A673 (cell line): ENCODE data around the gene ADI1. TPM values are rescaled to one million over a fixed set of nuclear protein-coding genes. Genes with fewer than 3 reads are reported as not detected.
"Not testable (repeated sequence)": the region's sequence is repeated elsewhere in the genome, so short reads cannot be mapped to it uniquely, and the experiment has no call there.

Experiments used
- BruUV-seq: library from RNA; stranded (reverse); fragments of 400-500 nt; replicated peaks from 2 replicates; lab custom pipeline; 2021; lab: Mats Ljungman, UMichigan
- CTCF ChIA-PET: fragments of 300-600 bp; sonication (Branson Sonifier 250); formaldehyde crosslinking; loops from one replicate; lab custom pipeline; 2022; ENCODE audit warnings: antibody characterized with exemption; lab: Charles Lee
- POLR2A ChIA-PET: fragments of 300-600 bp; sonication (Branson Sonifier 250); formaldehyde crosslinking; loops from one replicate; lab custom pipeline; 2022; ENCODE audit warnings: antibody characterized with exemption; ENCODE audit not compliant: low non-redundant PET; lab: Charles Lee
- DNase-seq: peaks from one replicate; pipeline ENCODE4 v3.0.0-alpha.2; 2015; ENCODE audit warnings: low spot score
- H3K27ac ChIP-seq: fragments of 200-600 bp; sonication (generic); 2 replicates; pipeline ENCODE4 v1.5.1; 2016; ENCODE audit warnings: mixed run types, low read depth, mild to moderate bottlenecking, mixed read lengths, antibody characterized with exemption, low read length; ENCODE audit not compliant: poor library complexity, severe bottlenecking
- H3K27me3 ChIP-seq: fragments of 200-600 bp; sonication (generic); replicated peaks from 2 replicates; pipeline ENCODE4 v1.6.1; 2017; ENCODE audit warnings: mixed run types, low read depth, mild to moderate bottlenecking, mixed read lengths, antibody characterized with exemption, low read length; ENCODE audit not compliant: insufficient read depth, poor library complexity
- H3K36me3 ChIP-seq: fragments of 200-600 bp; sonication (generic); 2 replicates; pipeline ENCODE4 v1.6.1; 2016; ENCODE audit warnings: mixed run types, mild to moderate bottlenecking, mixed read lengths, antibody characterized with exemption, low read length; ENCODE audit not compliant: insufficient read depth, poor library complexity, severe bottlenecking
- H3K4me1 ChIP-seq: fragments of 200-600 bp; sonication (generic); 2 replicates; pipeline ENCODE4 v1.6.1; 2017; ENCODE audit warnings: mixed run types, mild to moderate bottlenecking, mixed read lengths, antibody characterized with exemption, low read length; ENCODE audit not compliant: insufficient read depth, poor library complexity, severe bottlenecking
- H3K4me3 ChIP-seq: fragments of 200-600 bp; sonication (generic); 2 replicates; pipeline ENCODE4 v1.5.1; 2016; ENCODE audit warnings: low read depth, mixed run types, mild to moderate bottlenecking, mixed read lengths, low read length; ENCODE audit not compliant: poor library complexity, severe bottlenecking
- H3K9me3 ChIP-seq: fragments of 200-600 bp; sonication (generic); 2 replicates; pipeline ENCODE4 v1.6.1; 2016; ENCODE audit warnings: mixed run types, low read depth, mild to moderate bottlenecking, mixed read lengths, antibody characterized with exemption, low read length; ENCODE audit not compliant: poor library complexity, severe bottlenecking
- EZH2 ChIP-seq: fragments of 200-600 bp; sonication (generic); IDR thresholded peaks from 2 replicates; pipeline ENCODE4 v1.6.1; 2017; ENCODE audit warnings: borderline replicate concordance, low read depth, mild to moderate bottlenecking, mixed read lengths, antibody characterized with exemption, low read length; ENCODE audit not compliant: poor library complexity, severe bottlenecking
- intact Hi-C: fragments of 100-400 bp; cut with micrococcal nuclease; formaldehyde crosslinking; loops from one replicate; pipeline ENCODE4 v1.10.0; 2022; ENCODE audit not compliant: unreplicated experiment
- total RNA-seq: library from RNA; stranded (reverse); gene quantifications from 2 replicates; pipeline ENCODE4 v1.2.3, GENCODE V29; 2021
- TF ChIP-seq, protein P1 (sequence below): fragments of 300-800, 200-600 bp; sonication (generic); conservative IDR thresholded peaks from 2 replicates; pipeline ENCODE4 v1.5.1; 2017; ENCODE audit warnings: low read depth, mild to moderate bottlenecking, antibody characterized with exemption, low read length, moderate library complexity, mixed read lengths

ADI1 gene
- total RNA-seq, 1 experiment from 2014 or later: 68.3 TPM

DNA sequence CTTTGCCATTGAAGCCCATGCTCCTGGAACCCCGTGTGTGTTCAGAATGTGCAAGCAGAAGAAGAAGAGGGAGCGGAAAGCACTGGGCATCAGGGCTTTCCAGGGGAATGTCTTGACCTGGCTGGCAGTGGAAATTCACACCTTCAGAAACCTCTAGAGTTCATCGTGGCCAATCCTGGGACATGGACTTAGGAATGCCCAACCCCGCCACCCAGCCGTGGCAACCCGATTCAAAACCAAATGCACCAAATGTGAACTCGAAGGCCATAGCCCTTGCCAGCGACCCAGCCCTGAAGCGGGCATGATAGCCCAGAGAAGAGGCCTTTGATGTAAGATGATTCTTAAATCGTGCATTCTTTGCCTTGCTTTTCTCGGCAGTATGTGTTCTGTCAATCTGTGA lies 69.4 kb downstream of the ADI1 start:
- CTCF ChIA-PET: no interaction called here
- Histone ChIP-seq H3K4me1 (no peaks in the 10 kb centered on the region), H3K27ac (no peak overlapping the region), H3K4me3 (no peak overlapping the region), H3K27me3 (no peaks in the 10 kb centered on the region), H3K36me3 (peaks cover 8% of the 10 kb centered on the region), H3K9me3 (no peaks in the 10 kb centered on the region)
- intact Hi-C loops: no loop called here
- no TSS peak for BruUV-seq
- TF ChIP-seq, protein P1, sequence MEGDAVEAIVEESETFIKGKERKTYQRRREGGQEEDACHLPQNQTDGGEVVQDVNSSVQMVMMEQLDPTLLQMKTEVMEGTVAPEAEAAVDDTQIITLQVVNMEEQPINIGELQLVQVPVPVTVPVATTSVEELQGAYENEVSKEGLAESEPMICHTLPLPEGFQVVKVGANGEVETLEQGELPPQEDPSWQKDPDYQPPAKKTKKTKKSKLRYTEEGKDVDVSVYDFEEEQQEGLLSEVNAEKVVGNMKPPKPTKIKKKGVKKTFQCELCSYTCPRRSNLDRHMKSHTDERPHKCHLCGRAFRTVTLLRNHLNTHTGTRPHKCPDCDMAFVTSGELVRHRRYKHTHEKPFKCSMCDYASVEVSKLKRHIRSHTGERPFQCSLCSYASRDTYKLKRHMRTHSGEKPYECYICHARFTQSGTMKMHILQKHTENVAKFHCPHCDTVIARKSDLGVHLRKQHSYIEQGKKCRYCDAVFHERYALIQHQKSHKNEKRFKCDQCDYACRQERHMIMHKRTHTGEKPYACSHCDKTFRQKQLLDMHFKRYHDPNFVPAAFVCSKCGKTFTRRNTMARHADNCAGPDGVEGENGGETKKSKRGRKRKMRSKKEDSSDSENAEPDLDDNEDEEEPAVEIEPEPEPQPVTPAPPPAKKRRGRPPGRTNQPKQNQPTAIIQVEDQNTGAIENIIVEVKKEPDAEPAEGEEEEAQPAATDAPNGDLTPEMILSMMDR: no peak
- no peak for TF ChIP-seq EZH2
- POLR2A ChIA-PET: no interaction called here
- no peak for DNase-seq

DNA sequence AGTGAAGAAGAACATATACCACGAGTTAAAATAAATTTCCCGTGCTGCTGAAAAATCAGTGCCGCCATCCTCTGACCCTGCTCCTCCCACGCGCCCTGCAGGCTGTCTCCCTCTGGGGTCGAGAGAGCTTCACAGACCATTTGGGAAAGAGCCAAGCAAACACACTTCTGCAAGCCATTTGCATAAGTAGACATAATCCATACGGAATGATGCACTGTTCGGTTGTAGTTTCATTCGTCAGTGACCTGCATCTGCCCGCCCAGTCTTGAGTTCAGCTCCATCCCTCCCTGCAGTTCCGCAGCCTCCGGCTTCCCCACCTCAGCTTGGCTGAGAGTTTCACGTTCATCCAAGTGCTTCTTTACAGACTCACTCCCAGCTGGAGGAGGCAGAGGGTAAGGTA lies 70.2 kb downstream of the ADI1 start:
- no peaks in the 10 kb centered on the region for H3K4me1 ChIP-seq
- intact Hi-C loops: no loop called here
- H3K9me3 ChIP-seq: no peaks in the 10 kb centered on the region
- no peak overlapping the region for H3K27ac ChIP-seq
- ChIA-PET CTCF (no interaction called here), POLR2A (no interaction called here)
- BruUV-seq: no TSS peak
- DNase-seq: peak; percentile 27
- peaks cover 13% of the 10 kb centered on the region for H3K36me3 ChIP-seq
- H3K27me3 ChIP-seq: no peaks in the 10 kb centered on the region
- TF ChIP-seq EZH2: no peak
- TF ChIP-seq, protein P1: no peak
- H3K4me3 ChIP-seq: no peak overlapping the region

DNA sequence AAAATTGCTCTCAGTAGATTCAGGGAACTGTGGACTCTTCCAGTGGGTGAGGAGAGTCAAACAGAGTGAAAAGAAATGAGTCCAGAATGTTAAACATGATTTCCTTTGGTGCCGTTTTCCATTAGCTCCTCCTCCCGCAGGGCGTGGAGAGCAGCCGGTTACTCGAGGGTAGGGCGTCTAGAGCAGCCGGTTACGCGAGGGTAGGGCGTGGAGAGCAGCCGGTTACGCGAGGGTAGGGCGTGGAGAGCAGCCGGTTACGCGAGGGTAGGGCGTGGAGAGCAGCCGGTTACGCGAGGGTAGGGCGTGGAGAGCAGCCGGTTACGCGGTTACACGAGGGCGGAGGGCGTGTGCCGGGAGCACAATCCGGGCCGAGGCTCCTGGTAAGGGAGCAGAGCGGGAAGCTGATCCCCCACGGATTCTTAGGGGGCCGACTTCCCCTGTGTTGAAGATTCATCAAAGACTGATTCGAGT lies 70.9 kb downstream of the ADI1 start:
- H3K4me1 ChIP-seq, intact Hi-C loops: not testable (repeated sequence)

DNA sequence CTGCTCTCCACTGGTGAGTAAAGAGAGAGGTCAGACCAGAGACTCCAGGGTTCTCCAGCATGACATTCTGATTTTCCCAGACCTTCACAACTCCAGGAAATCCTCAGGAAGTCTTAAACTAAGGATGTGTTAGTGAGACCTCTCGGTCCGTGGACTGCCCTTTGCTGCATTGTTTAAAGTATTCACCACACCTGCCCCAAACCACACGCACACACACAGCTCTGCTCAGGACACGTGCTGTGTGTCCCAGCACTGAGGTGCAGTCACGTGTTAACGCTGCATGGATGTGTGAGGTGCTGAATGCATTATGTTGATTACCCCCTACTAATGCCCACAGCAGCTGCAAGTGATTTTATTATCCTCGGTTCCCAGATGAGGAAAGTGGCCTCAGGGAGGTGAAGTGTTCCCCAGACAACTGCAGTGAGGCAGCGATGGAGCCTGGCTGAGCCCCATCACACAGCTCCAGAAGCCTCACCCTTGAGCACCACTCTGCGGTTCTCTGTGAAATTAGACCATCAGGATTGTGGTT lies 71.5 kb downstream of the ADI1 start:
- no peaks in the 10 kb centered on the region for H3K9me3 ChIP-seq
- no peaks in the 10 kb centered on the region for H3K4me1 ChIP-seq
- intact Hi-C loops: no loop called here
- H3K4me3 ChIP-seq: no peak overlapping the region
- TF ChIP-seq, protein P1: no peak
- no peak for TF ChIP-seq EZH2
- ChIA-PET POLR2A (no interaction called here), CTCF (no interaction called here)
- H3K27ac ChIP-seq: no peak overlapping the region
- no peaks in the 10 kb centered on the region for H3K27me3 ChIP-seq
- no TSS peak for BruUV-seq
- DNase-seq: no peak
- H3K36me3 ChIP-seq: peaks cover 16% of the 10 kb centered on the region

More for the DNA sequence above, 70.9 kb downstream of the ADI1 start:
- H3K4me3 ChIP-seq, CTCF ChIA-PET, DNase-seq, H3K9me3 ChIP-seq, BruUV-seq, H3K27me3 ChIP-seq, POLR2A ChIA-PET, H3K27ac ChIP-seq: not testable (repeated sequence)
- H3K36me3 ChIP-seq: peaks cover 16% of the 10 kb centered on the region
